GM18858 (cell line): Measurements from ENCODE around the gene WDR81.
"Not testable (repeated sequence)": the region's sequence is repeated elsewhere in the genome, so short reads cannot be mapped to it uniquely, and the experiment has no call there.

ENCODE experiments used
- ATAC-seq: cut with Tn5 transposase; IDR thresholded peaks from one replicate; pipeline ENCODE4 v1.9.1; 2021; ENCODE audit not compliant: unreplicated experiment

Gene WDR81

GRCh38 chr17:1730326-1731193 lies 6.1 kb downstream of the WDR81 start:
- ATAC-seq, result no peak

GRCh38 chr17:1731194-1731506 lies 6.6 kb downstream of the WDR81 start:
- no peak for ATAC-seq

GRCh38 chr17:1732241-1732832 lies 7.8 kb downstream of the WDR81 start:
- no peak for ATAC-seq

- ATAC-seq, result no peak
Measured at GRCh38 chr17:1732833-1733321, 8.4 kb downstream of the WDR81 start.

DNA sequence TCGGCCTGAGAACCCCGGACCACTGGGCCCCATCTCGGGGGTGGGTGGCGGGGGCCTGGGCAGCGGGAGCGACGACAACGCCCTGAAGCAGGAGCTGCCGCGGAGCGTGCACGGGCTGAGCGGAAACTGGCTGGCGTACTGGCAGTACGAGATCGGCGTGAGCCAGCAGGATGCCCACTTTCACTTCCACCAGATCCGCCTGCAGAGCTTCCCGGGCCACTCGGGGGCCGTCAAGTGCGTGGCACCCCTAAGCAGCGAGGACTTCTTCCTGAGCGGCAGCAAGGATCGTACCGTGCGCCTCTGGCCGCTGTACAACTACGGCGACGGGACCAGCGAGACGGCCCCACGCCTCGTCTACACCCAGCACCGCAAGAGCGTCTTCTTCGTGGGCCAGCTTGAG lies 9.3 kb downstream of the WDR81 start:
- no peak for ATAC-seq

GRCh38 chr17:1735418-1735817 lies 10.9 kb downstream of the WDR81 start:
- ATAC-seq, result no peak

DNA sequence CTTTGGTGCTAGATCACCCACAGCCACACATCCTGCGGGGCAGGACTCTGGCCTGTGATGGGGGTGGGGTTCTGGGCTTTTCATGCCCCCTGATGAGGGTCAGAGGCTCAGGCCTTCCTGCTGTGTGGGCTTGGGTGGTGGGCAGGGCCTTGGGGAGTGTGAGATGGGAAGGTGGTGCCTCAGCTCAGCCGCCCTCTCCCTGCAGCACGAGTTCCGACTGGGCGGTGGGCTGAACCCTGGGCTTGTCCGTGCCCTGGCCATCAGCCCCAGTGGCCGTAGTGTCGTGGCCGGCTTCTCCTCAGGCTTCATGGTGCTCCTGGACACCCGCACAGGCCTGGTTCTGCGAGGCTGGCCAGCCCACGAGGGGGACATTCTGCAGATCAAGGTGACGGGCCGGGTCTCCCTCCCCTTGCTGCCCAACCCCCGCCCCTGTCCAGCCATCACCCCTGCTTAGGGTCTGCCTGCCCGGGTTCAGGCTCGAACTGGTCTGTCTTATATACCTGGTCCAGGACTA lies 11.4 kb downstream of the WDR81 start:
- ATAC-seq, result no peak

DNA sequence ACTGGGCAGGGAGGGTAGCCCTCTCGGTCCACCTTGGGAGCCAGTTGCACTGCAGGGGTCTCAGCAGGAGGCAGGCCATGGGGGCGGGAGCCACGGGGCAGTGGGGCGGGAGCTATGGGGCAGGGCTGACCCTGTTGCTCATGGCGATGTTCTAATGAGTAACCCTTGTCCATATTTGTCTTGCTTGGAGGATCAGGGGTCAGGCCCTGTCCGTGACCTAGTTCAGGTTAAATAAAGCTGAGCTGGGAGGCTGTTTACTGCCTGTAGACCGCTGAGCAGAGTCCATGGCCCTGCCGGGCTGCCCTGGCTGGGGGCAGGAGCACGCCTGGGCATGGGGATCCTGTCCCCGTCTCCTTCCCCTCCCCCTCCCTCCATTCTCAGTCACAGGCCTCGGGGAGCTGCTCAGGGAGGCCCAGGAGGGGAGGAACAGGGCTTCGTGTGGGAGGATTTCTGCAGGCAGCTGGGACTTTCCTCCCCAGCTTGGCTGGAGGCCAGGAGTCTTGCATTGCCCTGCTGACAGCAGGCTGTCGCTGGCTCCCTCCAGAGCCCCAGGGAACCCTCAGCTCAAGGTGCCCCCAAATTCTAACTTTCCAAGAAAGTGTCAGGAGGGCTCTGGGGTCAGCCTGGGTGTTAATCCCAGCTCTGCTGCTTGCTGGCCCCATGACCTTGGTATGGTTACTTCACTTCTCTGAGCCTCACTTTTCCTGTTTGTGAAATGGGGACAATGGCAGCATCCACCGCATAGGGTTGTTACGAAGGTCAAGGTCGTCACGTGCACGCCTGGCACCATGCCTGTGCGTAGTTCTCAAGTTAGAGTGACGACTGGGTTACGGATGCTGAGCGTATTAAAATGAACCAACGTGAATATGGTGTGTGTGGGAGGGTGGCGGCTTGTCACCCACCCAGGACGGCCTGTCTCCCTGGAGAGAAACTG lies 12.1 kb downstream of the WDR81 start:
- no peak for ATAC-seq

- no peak for ATAC-seq
Measured at GRCh38 chr17:1737531-1738291, 13.2 kb downstream of the WDR81 start.

- ATAC-seq, result not testable (repeated sequence)
Measured at GRCh38 chr17:1741899-1742298, 17.4 kb downstream of the WDR81 start.

GRCh38 chr17:1742371-1743087 lies 18.0 kb downstream of the WDR81 start, which contains the start of gene SERPINF2:
TSS of gene SERPINF2 (plus strand) at chr17:1742871. CDS start at chr17:1744996, 2,125 bp downstream.
- ATAC-seq, result no peak

DNA sequence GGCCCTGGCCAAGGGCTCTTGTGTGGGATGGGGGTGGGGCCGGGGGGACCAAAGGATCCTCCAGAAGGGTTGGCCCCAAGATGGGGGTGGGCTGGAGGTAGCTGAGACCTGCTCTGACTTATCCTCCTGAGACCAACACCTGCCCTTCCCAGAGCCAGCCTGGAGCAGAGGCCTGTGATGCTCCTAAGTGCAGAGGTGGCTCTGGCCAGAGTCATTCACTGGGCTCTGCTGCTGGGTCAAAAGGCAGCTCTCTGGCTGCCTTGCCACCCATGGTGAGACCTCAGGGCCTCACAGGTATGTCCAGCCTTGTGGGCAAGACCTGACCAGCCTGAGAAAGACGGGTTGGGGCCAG lies 18.6 kb downstream of the WDR81 start:
- no peak for ATAC-seq

DNA sequence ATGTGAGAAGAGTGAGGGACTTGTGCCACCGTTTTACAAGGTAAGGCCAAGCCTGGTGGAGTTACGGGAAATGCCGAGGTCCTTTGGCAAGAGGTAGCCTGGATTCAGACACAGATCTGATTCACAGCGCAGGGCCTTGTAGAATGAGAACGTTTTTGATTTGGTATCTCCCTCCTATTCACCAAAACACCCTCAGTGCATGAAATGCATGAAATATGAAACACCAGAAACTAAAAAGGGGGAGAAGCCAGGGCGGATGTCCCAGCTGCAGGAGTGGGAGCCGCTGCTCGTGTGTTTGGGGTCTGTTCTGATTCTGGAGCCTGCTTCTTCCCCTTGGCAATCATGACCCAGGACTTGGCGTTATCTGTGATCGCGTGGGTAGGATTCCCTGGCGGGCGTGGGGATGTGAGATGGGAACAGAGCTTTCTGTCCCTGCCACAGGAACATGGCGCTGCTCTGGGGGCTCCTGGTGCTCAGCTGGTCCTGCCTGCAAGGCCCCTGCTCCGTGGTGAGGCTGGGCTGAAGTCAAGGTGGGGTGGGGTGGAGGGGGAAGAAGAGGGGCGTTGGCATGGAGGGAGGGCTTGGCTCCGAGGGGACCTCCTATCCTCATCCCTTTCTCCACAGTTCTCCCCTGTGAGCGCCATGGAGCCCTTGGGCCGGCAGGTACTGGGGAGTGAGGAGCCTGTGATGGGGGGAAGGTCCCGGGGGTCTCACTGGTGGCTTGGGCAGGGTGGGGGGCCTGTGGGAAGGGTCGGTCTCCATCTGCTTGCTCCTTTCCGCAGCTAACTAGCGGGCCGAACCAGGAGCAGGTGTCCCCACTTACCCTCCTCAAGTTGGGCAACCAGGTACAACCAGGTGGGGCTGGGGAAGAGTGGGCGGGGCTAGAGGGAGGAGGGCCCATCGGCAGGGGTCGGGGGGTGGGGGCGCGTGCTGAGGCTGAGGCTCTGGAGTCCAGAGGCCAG lies 20.3 kb downstream of the WDR81 start:
- no peak for ATAC-seq

GRCh38 chr17:1745513-1746020 lies 21.1 kb downstream of the WDR81 start:
- ATAC-seq, result no peak

DNA sequence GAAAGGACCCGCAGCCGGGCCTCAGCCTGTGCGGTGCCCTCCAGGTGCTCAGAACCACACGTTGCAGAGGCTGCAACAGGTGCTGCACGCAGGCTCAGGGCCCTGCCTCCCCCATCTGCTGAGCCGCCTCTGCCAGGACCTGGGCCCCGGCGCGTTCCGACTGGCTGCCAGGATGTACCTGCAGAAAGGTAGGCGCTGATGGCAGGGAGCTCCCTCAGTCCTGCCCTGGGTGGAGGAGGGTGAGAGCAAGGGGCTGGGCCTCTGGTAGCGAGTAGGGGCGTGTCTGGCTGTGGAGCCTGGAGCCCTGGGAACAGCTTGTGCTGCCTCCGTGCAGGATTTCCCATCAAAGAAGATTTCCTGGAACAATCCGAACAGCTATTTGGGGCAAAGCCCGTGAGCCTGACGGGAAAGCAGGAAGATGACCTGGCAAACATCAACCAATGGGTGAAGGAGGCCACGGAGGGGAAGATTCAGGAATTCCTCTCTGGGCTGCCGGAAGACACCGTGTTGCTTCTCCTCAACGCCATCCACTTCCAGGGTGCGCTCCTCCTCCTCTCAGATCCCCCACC lies 22.6 kb downstream of the WDR81 start:
- no peak for ATAC-seq

- ATAC-seq, result no peak
Measured at GRCh38 chr17:1750628-1751027, 26.1 kb downstream of the WDR81 start.

- no peak for ATAC-seq
Measured at GRCh38 chr17:1752425-1753262, 28.1 kb downstream of the WDR81 start.
